ENCODE results near the gene ATAT1. TPM values are rescaled to one million over a fixed set of nuclear protein-coding genes. Genes with fewer than 3 reads are reported as not detected.

Gene ATAT1
- total and polyA plus RNA-seq, 9 of the 15 experiments (the other 6 are each of a cell fraction or from before 2014, with no cell fraction given): 0.65 to 5.8 (median 1.6) TPM

DNA sequence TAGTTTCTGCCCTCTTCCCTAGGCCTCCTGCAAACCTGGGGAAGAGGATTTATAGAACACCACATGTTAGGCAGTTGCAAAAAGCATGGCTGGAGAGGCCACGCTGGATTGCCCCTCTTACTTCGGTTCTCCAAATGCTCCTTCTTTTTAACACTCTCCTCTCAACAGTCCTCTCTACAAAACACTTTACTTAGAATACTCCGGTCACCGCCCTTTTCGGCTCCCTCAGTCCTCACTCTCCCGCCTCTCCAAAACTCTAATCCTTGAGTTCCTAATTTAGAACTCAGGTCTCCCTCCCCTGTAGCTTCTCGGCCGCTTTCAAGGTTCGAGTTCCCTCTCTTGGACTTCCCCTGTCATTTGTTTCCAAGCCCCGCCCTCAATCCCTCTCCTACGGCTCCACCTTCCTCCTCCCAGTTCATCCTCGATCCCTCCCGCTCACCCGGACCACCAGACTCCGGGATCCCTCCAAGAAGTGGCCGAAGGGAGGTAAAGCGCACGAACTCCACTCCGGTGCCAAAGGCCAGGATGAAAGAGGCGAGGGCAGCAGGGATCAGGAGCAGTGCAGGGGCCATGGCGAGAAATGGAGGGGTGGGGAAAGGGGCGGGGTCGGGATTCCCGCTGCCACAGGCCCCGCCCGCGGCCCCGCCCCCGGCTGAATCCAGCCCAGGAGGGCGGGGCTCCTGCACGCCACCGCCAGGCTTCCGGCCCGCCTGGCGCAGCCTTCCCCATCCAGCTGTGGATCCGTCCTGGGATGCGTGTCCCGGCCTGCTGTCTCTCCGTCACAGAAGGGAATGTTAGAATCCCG is 63.9 kb downstream of the ATAT1 start, which contains the start of gene NRM (continued):
- TF ChIP-seq, protein P1, sequence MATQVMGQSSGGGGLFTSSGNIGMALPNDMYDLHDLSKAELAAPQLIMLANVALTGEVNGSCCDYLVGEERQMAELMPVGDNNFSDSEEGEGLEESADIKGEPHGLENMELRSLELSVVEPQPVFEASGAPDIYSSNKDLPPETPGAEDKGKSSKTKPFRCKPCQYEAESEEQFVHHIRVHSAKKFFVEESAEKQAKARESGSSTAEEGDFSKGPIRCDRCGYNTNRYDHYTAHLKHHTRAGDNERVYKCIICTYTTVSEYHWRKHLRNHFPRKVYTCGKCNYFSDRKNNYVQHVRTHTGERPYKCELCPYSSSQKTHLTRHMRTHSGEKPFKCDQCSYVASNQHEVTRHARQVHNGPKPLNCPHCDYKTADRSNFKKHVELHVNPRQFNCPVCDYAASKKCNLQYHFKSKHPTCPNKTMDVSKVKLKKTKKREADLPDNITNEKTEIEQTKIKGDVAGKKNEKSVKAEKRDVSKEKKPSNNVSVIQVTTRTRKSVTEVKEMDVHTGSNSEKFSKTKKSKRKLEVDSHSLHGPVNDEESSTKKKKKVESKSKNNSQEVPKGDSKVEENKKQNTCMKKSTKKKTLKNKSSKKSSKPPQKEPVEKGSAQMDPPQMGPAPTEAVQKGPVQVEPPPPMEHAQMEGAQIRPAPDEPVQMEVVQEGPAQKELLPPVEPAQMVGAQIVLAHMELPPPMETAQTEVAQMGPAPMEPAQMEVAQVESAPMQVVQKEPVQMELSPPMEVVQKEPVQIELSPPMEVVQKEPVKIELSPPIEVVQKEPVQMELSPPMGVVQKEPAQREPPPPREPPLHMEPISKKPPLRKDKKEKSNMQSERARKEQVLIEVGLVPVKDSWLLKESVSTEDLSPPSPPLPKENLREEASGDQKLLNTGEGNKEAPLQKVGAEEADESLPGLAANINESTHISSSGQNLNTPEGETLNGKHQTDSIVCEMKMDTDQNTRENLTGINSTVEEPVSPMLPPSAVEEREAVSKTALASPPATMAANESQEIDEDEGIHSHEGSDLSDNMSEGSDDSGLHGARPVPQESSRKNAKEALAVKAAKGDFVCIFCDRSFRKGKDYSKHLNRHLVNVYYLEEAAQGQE (IDR thresholded peaks at IDR 0.05; ENCODE audit: borderline replicate concordance): no peak
- TF ChIP-seq, protein P1 (CRISPR knock-in tag; IDR thresholded peaks at IDR 0.05; ENCODE audit: low read depth): no peak
- TF ChIP-seq KDM4B (IDR thresholded peaks at IDR 0.05; ENCODE audit: borderline replicate concordance in 2 of 2, low read depth in 1 of 2) (peak in 1 of 2 experiments; percentile 50; a peak in 1 of 4 replicates), PYGO2 (tag; IDR thresholded peaks at IDR 0.05) (no peak), GABPB1 (CRISPR knock-in tag; IDR thresholded peaks at IDR 0.05) (peak; percentile 81), ETS2 (tag; IDR thresholded peaks at IDR 0.05; ENCODE audit: borderline replicate concordance, poor library complexity, severe bottlenecking) (no peak), DMBX1 (CRISPR knock-in tag; IDR thresholded peaks at IDR 0.05; ENCODE audit: borderline replicate concordance) (no peak), FUS (optimal IDR thresholded peaks at IDR 0.05; ENCODE audit: low read depth, low read length) (no peak), ZZZ3 (IDR thresholded peaks at IDR 0.05) (no peak), POLR2A (conservative IDR thresholded peaks at IDR 0.05) (peak; percentile 81), HDGF (IDR thresholded peaks at IDR 0.05) (peak; percentile 82; the same call in 1 of the 2 replicates)
- TF ChIP-seq, protein P2, sequence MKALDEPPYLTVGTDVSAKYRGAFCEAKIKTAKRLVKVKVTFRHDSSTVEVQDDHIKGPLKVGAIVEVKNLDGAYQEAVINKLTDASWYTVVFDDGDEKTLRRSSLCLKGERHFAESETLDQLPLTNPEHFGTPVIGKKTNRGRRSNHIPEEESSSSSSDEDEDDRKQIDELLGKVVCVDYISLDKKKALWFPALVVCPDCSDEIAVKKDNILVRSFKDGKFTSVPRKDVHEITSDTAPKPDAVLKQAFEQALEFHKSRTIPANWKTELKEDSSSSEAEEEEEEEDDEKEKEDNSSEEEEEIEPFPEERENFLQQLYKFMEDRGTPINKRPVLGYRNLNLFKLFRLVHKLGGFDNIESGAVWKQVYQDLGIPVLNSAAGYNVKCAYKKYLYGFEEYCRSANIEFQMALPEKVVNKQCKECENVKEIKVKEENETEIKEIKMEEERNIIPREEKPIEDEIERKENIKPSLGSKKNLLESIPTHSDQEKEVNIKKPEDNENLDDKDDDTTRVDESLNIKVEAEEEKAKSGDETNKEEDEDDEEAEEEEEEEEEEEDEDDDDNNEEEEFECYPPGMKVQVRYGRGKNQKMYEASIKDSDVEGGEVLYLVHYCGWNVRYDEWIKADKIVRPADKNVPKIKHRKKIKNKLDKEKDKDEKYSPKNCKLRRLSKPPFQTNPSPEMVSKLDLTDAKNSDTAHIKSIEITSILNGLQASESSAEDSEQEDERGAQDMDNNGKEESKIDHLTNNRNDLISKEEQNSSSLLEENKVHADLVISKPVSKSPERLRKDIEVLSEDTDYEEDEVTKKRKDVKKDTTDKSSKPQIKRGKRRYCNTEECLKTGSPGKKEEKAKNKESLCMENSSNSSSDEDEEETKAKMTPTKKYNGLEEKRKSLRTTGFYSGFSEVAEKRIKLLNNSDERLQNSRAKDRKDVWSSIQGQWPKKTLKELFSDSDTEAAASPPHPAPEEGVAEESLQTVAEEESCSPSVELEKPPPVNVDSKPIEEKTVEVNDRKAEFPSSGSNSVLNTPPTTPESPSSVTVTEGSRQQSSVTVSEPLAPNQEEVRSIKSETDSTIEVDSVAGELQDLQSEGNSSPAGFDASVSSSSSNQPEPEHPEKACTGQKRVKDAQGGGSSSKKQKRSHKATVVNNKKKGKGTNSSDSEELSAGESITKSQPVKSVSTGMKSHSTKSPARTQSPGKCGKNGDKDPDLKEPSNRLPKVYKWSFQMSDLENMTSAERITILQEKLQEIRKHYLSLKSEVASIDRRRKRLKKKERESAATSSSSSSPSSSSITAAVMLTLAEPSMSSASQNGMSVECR (CRISPR knock-in tag; IDR thresholded peaks at IDR 0.05): no peak
- TF ChIP-seq, protein P3, sequence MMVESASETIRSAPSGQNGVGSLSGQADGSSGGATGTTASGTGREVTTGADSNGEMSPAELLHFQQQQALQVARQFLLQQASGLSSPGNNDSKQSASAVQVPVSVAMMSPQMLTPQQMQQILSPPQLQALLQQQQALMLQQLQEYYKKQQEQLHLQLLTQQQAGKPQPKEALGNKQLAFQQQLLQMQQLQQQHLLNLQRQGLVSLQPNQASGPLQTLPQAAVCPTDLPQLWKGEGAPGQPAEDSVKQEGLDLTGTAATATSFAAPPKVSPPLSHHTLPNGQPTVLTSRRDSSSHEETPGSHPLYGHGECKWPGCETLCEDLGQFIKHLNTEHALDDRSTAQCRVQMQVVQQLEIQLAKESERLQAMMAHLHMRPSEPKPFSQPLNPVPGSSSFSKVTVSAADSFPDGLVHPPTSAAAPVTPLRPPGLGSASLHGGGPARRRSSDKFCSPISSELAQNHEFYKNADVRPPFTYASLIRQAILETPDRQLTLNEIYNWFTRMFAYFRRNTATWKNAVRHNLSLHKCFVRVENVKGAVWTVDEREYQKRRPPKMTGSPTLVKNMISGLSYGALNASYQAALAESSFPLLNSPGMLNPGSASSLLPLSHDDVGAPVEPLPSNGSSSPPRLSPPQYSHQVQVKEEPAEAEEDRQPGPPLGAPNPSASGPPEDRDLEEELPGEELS (CRISPR knock-in tag; IDR thresholded peaks at IDR 0.05; ENCODE audit: borderline replicate concordance): no peak

All from K562 (cell line).